ENCODE results near the gene EPO.
A peak's percentile ranks its signal among the peaks of the same experiment; 100 is the strongest.

The EPO gene

GRCh38 chr7:100720279-100720670, at the start of gene EPO:
TSS of gene EPO (plus strand) at chr7:100720468. CDS start at chr7:100720981, 513 bp downstream.
- no peak for DNase-seq

- DNase-seq, result no peak
Measured at GRCh38 chr7:100671353-100672327, 48.6 kb upstream of the EPO start.

- peak; percentile 100 for DNase-seq
Measured at GRCh38 chr7:100673302-100673941, 46.8 kb upstream of the EPO start, which contains the start of gene GNB2. TSS of gene GNB2 (plus strand) at chr7:100673740. CDS start at chr7:100676266, 2,526 bp downstream.

GRCh38 chr7:100673942-100674410, 46.3 kb upstream of the EPO start:
- DNase-seq, result peak; percentile 37

- no peak for DNase-seq
Measured at GRCh38 chr7:100674411-100675104, 45.7 kb upstream of the EPO start.

GRCh38 chr7:100675105-100675451, 45.2 kb upstream of the EPO start:
- DNase-seq, result no peak

GRCh38 chr7:100675581-100676350, 44.5 kb upstream of the EPO start:
- DNase-seq, result peak; percentile 92

- no peak for DNase-seq
Measured at GRCh38 chr7:100676501-100677306, 43.6 kb upstream of the EPO start.

- DNase-seq, result no peak
Measured at GRCh38 chr7:100677308-100678267, 42.7 kb upstream of the EPO start.

GRCh38 chr7:100678291-100678984, 41.8 kb upstream of the EPO start:
- DNase-seq, result no peak

- DNase-seq, result no peak
Measured at GRCh38 chr7:100679129-100679926, 40.9 kb upstream of the EPO start.

- DNase-seq, result no peak
Measured at GRCh38 chr7:100679927-100680575, 40.2 kb upstream of the EPO start.

- no peak for DNase-seq
Measured at GRCh38 chr7:100680576-100681271, 39.5 kb upstream of the EPO start.

GRCh38 chr7:100681491-100682227, 38.6 kb upstream of the EPO start:
- DNase-seq, result no peak

- DNase-seq, result no peak
Measured at GRCh38 chr7:100682228-100682741, 38.0 kb upstream of the EPO start.

- no peak for DNase-seq
Measured at GRCh38 chr7:100682991-100683658, 37.1 kb upstream of the EPO start.

All from activated CD4-positive, alpha-beta T cell treated with anti-CD3 and anti-CD28 coated beads, Interleukin-10, Interleukin-2, amounts not matched to agents 100 ng/mL and 50 ng/mL, durations not matched to agents 16 hours and 8 hours (primary cell).